IPS-11a (cell line): ENCODE data around the gene SH3BP4.

Source experiments
- H3K4me3 ChIP-seq: one replicate; pipeline ENCODE4 v1.5.1; 2013; ENCODE audit warnings: low read depth, low read length, control low read depth

SH3BP4 gene

DNA sequence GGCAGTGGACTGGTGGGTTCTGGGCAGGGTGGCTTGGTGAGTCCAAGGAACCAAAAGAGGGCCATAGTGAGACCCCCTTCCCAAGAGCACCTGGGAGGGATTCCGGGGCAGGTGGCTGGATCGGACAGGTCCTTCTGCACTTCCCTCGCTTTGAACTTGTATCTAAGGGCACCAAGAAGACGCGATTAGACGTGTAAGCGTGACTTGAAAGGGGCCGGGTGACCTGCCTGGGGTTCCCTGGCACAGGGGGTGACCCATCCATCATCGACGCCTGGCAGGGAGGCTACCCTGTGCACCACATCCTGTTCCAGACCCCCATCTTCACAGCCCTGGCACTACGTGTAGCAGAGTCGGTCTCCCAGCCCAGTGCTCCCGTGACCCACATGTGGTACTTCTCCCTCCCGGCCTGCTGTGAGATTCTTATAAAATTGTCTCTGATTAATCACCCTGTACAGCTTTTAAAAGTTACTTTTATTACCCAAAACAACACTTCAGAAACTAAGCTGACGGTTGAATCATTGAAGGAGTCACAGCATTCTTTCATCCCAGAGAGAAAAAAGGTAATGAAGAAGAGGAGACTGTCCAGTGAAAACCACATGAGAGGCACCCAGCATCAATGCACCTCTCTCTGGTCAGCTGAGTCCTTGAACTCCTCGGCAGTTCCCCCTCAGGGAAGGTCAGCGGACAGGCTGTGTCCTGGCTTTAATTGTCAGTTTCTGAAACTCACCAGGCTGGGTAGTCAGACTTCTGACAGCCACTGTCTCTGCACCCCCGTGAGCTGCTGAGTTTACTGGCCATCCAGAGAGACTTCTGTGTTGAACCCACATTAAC, 13.0 kb downstream of the SH3BP4 start:
- H3K4me3 ChIP-seq: no peak overlapping the region

GRCh38 chr2:234966340-234966739, 14.5 kb downstream of the SH3BP4 start:
- H3K4me3 ChIP-seq: no peak overlapping the region

GRCh38 chr2:234967201-234967869, 15.5 kb downstream of the SH3BP4 start:
- H3K4me3 ChIP-seq: no peak overlapping the region

- no peak overlapping the region for H3K4me3 ChIP-seq
Observed at GRCh38 chr2:234967870-234968208, 16.0 kb downstream of the SH3BP4 start.

DNA sequence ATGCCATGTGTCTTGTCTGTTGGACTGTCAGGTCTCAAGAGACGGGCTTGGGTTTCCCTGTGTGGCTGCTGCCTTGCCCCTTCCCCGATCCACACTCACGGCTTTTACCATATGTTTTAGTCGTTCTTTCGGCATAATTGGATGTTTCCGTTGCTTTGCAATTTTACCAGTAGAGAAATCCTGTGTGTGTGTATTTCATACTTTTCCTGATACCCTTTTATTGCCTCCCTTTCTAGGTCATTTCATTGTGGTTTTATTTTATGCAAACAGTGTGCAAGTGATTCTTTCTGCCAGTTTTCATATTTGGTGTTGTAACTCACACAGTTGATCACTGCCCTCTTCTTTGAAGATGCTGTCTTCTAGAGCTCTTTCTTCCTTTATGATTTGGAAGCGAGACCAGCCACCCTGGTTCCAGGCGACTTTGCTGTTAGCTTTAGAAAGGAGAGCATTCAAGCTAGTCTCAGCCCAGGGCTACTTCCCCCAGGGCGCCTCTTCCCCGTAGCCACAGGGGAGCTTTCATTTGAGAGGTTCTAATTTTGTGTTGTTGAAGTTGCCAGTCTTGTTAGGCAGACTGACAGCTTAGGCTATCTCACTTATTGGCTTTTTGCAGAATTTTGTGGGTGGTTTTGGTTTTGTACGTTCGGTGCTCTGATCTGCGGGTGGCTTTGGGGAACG, 17.0 kb downstream of the SH3BP4 start:
- no peak overlapping the region for H3K4me3 ChIP-seq

GRCh38 chr2:234969306-234970098, 17.7 kb downstream of the SH3BP4 start:
- H3K4me3 ChIP-seq: no peak overlapping the region

DNA sequence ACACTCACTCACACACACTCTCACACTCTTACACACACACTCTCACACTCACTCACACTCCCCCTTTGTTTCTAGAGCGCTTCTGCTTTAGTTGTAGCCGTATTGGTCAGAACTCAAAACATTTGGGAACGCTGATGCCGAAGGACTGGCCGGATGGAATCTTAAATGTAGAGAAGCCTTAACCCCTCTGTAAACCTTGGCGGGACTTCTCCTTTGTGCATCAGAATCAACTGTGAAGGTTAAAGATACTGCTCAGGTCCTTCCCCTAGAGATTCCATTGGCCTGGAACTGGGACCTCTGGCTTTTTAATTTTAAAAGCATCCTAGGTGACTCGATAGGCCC, 18.3 kb downstream of the SH3BP4 start:
- H3K4me3 ChIP-seq: no peak overlapping the region

GRCh38 chr2:234970477-234970882, 18.7 kb downstream of the SH3BP4 start:
- no peak overlapping the region for H3K4me3 ChIP-seq

- no peak overlapping the region for H3K4me3 ChIP-seq
Observed at GRCh38 chr2:234971496-234971895, 19.7 kb downstream of the SH3BP4 start.

DNA sequence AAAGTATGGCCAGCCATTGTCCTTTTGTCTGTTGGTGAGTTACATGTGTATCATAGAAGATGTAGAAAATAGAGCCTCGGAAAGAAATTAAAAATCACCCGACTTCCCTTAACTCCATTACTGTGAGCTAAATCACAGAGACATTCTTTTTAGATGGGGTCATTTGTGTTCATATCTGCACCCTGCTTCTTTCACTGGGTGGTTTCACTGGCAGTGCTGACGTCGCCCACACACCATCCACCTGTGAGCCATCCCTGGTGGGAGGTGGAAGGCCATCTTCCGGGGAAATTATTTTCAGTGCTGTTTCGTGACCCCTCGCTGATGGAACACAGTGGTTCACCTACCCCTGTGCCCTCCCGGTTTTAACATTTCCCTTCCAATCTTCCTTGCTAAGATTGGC, 21.2 kb downstream of the SH3BP4 start:
- no peak overlapping the region for H3K4me3 ChIP-seq

DNA sequence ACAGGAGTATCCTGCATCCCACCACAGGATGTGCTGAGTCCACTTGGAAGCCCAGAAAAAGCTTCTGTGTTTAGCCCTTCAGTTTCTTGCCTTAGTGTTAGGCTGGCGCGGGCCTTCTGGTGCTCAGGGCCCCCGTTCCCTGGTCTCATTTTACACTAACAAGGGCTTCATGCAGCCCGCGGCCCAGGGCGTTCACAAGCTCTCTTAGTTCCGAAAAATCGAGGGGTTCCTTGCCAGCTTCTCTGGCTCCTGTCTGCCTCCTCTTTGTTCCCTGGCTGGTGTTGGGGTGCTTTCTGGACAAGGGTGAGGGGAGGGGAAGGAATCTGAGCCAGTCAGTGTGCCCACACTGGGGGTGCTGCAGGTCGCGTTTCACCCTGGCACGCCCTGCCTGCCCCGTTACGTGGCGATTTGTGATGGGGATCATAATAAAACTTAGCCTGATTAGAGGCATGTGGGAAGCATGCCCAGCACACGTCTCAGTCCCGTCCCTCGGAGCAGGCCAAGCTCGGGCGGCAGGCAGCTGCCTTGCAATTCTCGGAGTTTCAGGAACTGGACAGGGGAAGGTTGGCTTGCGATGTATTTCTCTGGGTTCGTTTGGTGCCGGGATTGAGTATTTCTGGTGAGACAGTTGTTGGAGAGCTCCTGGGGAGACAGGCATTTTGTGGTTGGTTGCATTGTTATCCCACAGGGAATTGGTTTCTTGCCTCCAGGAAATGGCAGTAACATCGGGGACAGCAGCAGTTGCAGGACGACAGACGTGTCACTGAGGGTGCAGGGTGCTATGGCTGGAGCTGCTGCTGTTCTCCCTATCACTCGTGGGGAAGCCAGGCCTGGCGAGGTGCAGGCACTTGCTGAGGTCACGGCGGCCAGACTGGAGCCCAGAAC, 22.9 kb downstream of the SH3BP4 start:
- no peak overlapping the region for H3K4me3 ChIP-seq

DNA sequence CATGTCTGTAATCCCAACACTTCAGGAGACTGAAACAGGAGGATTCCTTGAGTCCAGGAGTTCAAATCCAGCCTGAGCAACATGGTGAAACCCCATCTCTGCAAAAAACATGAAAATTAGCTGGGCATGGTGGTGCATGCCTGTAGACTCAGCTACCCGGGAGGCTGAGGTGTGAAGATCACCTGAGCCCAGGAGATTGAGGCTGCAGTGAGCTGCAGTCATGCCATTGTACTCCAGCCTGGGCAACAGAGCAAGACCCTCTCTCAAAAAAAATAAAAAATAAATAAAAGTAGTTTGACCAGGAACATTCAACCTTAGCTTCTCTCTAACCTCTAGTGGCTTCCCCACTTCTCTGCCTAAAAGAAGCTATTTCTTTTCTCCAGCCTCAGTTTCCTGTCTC, 23.8 kb downstream of the SH3BP4 start:
- H3K4me3 ChIP-seq: no peak overlapping the region

DNA sequence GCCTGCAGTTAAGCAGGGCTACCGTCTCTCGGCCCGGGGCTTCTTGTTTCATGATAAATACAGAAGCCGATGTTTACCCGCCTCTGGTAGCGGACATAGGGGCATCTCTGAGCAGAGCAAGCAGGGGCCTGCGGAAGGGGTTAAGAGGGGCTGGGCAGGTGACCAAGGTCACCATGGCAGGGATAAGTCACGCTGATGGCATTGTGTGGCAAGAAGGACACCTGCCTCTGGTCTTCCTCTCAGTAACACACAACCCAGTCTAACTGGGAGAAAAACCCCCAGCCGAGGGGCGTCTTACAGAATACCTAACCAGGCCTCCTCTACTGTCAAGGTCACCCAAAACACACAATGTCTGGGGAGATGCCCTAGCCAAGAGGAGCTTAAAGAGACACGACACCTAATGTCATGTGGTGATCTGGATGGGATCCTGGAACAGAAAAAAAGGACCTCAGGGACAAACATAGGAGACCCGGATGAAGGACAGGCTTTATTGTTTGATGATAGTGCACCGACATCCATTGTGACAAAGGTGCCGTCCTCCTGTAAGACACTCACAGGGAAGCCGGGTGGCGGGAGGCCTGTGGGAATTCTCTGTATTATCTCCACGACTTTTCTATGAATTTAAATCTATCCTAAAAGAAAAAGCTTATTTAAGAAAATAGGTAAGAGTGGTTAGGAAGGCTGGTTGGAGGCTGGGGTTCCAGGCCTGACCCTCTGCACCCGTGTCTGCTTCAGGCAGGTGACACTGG, 24.8 kb downstream of the SH3BP4 start:
- H3K4me3 ChIP-seq: no peak overlapping the region

DNA sequence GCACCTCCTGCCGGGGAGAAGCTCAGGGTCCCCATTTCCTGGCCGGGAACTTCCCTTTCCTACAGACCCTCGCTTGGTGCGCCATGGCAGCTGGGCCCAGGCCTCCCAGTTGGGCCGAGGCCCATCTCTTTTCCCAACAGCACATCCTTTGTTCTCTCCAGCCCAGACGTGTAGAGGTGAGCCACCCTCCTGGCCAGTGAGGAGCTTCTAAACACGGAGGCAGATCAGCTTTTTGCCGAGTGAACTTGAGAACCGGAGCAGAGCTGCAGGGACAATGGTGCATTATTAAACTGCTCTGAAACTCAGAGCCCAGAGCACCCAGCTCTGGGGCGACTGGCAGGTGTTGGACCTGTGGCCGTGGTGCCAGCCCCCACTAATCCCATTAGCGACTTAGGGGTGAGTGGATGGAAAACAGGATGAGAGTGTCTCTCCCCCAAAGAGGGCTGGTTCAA, 25.4 kb downstream of the SH3BP4 start:
- H3K4me3 ChIP-seq: no peak overlapping the region

DNA sequence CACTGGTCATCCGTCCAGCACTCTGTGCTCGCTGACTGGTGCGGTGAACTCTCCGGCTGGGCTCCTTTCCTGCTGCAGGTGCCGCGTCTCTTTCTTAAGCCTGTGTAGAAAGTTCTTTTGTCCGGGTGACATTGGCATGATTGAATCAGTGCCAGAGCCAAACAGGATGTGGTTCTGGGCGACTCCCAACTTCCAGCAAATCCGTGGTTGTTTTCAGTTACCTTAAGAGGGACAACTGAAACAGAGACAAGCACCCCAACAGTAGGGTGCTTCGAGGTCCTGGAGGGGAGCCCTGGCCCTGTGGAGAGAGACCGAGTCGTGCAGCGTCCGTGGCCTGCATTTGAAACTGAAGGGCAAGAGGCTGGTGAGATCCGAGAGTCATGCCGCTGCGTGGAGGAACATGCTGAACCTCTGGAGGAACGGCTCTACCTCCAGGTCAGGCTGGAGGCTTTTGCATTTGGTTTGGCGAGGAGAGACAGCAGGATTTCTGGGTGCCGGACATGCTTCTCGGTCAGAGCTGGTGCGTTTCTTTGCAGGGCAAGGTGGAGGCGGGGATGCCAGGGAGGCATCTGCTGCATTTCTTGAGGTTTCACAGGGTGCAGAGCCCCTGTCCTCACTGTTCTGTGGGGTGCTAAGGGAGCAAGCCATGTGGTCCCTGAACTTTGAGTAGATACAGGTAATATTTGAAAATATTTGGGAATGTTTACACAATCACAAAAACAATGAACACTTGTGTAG, 26.8 kb downstream of the SH3BP4 start:
- H3K4me3 ChIP-seq: no peak overlapping the region

DNA sequence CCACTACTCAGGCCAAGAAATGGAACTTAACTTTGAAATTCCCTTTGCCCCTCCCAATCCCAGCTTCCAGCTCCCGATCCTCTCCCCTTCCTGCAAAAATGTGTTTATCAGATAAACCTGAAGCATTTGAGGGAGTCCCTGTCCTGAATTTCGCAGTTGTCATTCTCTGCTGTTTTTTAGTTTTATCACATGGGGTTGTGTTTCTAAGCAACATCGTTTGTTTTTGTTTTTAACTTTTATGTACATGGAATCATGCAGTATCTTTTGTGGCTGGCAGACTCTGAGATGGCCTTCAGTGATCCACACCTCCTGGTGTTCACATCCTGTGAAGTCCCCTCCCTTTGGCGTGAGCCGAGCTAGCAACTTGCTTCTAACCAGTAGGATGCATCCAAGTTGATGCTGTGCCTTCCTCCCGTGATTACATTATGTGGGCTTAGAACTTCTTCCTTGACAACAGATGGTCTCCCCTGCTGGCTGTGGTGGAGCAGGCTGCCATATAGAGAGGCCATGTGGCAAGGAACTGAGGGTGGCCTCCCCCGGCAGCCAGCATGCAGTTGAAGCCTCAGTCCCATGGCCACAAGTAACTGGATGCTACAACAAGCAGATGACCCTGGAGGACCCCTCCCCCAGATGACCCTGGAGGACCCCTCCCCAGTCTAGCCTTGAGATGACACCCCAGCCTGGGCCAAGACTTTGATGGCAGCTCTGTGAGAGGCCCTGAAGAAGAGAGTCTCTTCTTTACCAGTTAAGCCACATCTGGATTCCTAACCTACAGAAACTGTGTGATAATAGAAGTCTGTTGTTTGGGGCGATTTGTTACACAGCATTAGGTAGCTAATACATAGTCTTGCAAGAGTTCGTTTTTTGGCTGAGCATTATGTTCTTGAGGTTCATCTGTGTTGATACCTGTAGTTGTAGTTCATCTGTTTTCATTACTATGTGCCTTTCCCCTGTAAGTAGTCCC, 27.7 kb downstream of the SH3BP4 start:
- H3K4me3 ChIP-seq: no peak overlapping the region

DNA sequence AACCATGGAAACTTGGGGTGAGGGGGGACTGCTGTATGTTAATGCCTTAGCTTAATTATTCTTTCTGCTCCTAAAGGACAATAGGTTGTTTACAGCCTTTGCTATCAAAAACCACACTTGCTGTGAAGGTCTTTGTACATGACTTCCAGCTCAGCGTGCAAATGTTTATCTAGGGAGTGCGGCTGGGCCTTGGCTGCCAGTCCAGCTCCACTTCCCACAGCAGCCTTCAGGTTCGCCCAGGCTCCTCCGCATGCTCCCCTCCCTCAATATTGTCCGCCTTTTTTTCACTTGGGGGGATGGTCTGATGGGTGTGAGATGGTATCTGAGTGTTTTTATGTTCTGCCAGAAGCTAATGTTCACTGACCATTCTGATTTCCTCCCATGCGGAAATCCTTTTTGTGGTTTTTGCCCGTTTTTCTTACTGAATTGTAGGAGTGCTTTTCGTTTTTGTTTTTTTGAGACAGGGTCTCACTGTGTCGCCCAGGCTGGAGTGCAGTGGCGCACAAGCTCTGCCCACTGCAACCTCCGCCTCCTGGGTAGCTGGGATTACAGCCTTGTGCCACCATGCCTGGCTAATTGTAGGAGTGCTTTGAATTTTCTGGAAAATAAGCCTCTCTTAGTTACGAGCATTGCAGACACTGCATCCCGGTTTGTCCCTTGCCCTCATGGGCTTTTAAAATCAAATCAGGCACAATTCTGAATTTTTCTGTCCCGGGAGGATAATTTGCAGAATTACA, 28.8 kb downstream of the SH3BP4 start:
- H3K4me3 ChIP-seq: no peak overlapping the region
